GM12875 (cell line): ENCODE data around the gene IGF2R.

Experiments
- H3K4me3 ChIP-seq: one replicate; pipeline ENCODE4 v1.5.1; 2011; ENCODE audit warnings: low read depth, low read length, control low read depth
- CTCF ChIP-seq: IDR thresholded peaks from 2 replicates; pipeline ENCODE4 v1.5.1; 2011; ENCODE audit warnings: low read depth, mild to moderate bottlenecking, control low read depth, inconsistent platforms, low read length, moderate library complexity, borderline replicate concordance; ENCODE audit not compliant: insufficient read depth

IGF2R gene

DNA sequence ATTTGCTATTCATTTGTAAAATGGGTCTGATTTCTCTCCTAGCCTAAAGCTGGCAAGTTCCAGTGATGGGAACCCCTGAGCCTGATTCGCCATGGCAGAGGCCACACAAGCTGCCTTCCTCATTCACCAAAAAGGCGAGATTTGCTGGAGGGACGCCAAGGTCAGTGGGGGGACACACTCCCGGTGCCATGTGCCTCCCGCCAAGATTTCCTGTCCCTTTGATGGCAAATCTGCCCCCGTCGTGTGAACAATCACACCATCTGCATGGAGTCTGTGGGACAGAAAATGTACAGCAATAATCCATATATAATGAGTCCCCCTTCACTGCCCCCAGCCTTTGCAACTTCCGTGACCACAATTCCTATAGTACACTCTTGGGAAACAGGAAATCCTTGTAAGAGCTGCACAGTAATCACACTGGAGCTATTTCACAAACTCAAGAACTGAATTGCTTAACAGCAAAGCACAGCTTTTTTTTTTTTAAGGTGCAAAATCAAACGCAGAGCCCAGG, 15.7 kb upstream of the IGF2R start:
- no peak for TF ChIP-seq CTCF
- no peak overlapping the region for H3K4me3 ChIP-seq

DNA sequence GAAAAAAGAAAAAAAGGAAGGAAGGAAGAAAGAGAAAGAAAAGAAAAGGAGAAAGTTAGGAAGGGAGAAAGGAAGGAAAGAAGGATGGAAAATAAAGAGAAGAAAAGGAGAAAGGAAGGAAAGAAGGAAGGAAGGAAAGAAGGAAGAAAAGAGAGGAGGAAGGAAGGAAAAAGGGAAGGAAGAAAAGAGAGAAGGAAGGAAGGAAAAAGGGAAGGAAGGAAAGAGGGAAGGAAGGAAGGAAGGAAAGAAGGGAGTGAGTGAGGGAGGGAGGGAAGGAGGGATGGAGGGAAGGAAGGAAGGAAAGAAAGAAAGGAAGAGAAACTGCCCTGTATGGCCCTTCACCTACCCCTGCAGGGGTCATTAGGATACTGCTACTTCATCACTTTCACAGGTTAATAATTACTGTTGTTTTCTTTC, 12.9 kb upstream of the IGF2R start:
- H3K4me3 ChIP-seq: no peak overlapping the region
- TF ChIP-seq CTCF: no peak

DNA sequence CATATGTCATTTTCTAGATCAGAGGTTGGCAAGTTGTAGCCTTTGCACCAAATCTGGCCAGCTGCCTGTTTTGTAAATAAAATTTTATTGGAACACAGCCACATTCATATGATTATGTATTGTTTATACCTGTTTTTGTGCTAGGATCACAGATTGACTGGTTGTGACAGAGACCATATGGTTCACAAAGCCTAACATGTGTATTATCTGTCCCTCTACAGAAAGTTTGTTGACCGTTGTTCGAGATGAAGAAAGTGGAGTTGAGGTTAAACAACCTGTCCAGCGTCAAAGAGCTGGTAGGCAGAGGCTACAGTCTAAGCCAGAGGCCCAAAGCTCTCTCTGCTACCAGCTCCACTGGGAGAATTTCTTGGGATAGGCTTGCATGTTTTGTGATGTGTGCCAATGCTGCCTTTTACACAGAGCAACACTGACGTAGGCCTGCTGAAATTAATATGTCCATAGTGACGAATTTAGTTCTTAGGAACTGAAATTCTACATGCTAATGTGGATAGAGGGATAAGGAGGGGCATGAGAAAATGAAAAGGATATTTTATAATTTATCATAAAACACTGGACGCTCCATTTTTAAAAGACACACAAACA, 11.7 kb upstream of the IGF2R start:
- no peak for TF ChIP-seq CTCF
- no peak overlapping the region for H3K4me3 ChIP-seq

GRCh38 chr6:159959165-159959975, 9.5 kb upstream of the IGF2R start:
- TF ChIP-seq CTCF: no peak
- H3K4me3 ChIP-seq: no peak overlapping the region

DNA sequence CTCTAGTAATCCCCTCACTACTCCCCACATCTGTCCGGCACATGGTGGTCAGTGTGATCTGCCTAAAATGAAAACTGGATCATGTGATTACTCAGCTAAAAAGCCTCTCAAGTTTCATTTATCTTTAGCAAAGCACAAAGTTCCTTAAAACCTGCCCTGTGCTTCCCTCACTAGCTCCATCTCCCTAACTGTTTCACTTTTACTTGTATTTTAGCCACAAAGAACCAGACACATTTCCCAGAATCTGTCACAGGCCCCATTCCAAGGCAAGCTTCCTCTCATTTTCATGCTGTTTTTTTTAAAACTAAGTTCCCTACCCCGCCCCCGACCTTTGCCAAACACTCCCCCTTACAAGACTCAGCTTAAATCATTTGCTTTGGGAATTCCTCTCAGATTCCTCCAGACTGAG, 8.9 kb upstream of the IGF2R start:
- H3K4me3 ChIP-seq: no peak overlapping the region
- no peak for TF ChIP-seq CTCF

GRCh38 chr6:159960485-159960884, 8.4 kb upstream of the IGF2R start:
- no peak for TF ChIP-seq CTCF
- H3K4me3 ChIP-seq: no peak overlapping the region

GRCh38 chr6:159961528-159961927, 7.4 kb upstream of the IGF2R start:
- TF ChIP-seq CTCF: no peak
- no peak overlapping the region for H3K4me3 ChIP-seq
